H54 (cell line): Measurements from ENCODE around the gene TSPO.

Experiments
- DNase-seq: peaks from one replicate; pipeline ENCODE4 v3.0.0; 2011; ENCODE audit warnings: low spot score, mixed read lengths; ENCODE audit not compliant: insufficient read length
- FAIRE-seq: peaks from 3 replicates; lab custom pipeline; 2011; peaks lifted over from hg19 to GRCh38; lab: Jason Lieb, UNC
- POLR2A ChIP-seq: IDR thresholded peaks from 2 replicates; pipeline ENCODE4 v1.6.1; 2011; ENCODE audit warnings: low read depth, mild to moderate bottlenecking, low read length

The TSPO gene

GRCh38 chr22:43210631-43211515 is 59.5 kb downstream of the TSPO start:
- FAIRE-seq = no peak
- DNase-seq = no peak
- no peak for TF ChIP-seq POLR2A

- no peak for FAIRE-seq
- no peak for TF ChIP-seq POLR2A
- no peak for DNase-seq
These were observed 60.6 kb downstream of the TSPO start for GRCh38 chr22:43211941-43212433.

DNA sequence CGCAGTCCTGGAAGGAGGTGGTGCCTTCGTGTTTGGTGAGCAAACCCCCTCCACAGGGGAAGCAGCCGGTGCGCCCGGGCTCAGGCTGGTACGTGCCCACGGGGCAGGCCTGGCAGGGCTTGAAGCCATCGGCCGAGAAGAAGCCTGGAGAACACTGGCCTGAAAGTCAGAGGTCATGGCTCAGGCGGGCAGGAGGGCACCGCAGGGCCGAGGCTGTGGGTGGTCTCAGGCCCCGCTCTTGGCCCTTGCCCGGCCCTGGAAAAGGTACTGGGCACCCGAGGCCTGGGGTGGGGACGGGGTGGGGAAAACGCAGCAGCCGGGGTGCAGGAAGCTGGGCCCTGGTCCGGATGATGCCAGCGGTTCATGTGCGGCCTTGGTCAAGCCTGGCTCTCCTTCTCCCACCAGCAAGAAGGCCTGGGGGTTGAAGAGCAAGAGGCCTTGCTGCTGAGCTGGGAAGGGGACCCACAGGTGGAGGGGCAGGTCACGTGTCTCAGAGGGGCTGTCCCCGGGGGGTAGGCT is 61.1 kb downstream of the TSPO start:
- DNase-seq (no peak), FAIRE-seq (no peak)
- no peak for TF ChIP-seq POLR2A
